Esophagus (tissue), 2 donors: ENCODE results near the gene CDA. TPM values are rescaled to one million over a fixed set of nuclear protein-coding genes. Genes with fewer than 3 reads are reported as not detected.
"Not testable (repeated sequence)": the region's sequence is repeated elsewhere in the genome, so short reads cannot be mapped to it uniquely, and the experiment has no call there.

Experiments
- H3K27ac ChIP-seq, 2 donors: one replicate each; pipeline ENCODE4 v1.5.1; 2013; ENCODE audit warnings: low read depth in 2 of 2, mild to moderate bottlenecking in 2 of 2, inconsistent platforms in 1 of 2, low read length in 1 of 2, moderate library complexity in 1 of 2
- H3K27me3 ChIP-seq, 2 donors: one replicate each; pipeline ENCODE4 v1.6.1; 2013; ENCODE audit warnings: low read length in 2 of 2, control low read depth in 1 of 2, mild to moderate bottlenecking in 1 of 2; ENCODE audit not compliant: insufficient read depth in 2 of 2, control insufficient read depth in 1 of 2
- H3K36me3 ChIP-seq, 2 donors: one replicate each; pipeline ENCODE4 v1.6.1; 2013; ENCODE audit warnings: low read length in 1 of 2; ENCODE audit not compliant: control insufficient read depth in 2 of 2, insufficient read depth in 2 of 2
- H3K4me1 ChIP-seq, 2 donors: one replicate each; pipeline ENCODE4 v1.6.1; 2013; ENCODE audit warnings: low read length in 1 of 2; ENCODE audit not compliant: control insufficient read depth in 2 of 2, insufficient read depth in 2 of 2
- H3K4me3 ChIP-seq, 2 donors: one replicate each; pipeline ENCODE4 v1.5.1; 2013; ENCODE audit warnings: low read length in 2 of 2, mild to moderate bottlenecking in 2 of 2, low read depth in 1 of 2, moderate library complexity in 1 of 2
- H3K9me3 ChIP-seq, 2 donors: one replicate each; pipeline ENCODE4 v1.6.1; 2013; ENCODE audit warnings: mild to moderate bottlenecking in 2 of 2, low read depth in 1 of 2, low read length in 1 of 2, moderate library complexity in 1 of 2; ENCODE audit not compliant: control insufficient read depth in 2 of 2, insufficient read depth in 1 of 2
- WGBS, 2 donors: extraction: QIAGEN DNeasy Blood & Tissue Kit; methylation state at CpG; one replicate each; pipeline ENCODE4 v1.1.7; 2013; 5-methylcytosine and 5-hydroxymethylcytosine counted together
- polyA plus RNA-seq, 2 donors: library from polyadenylated mRNA; stranded (reverse); fragments of 200-250 nt; gene quantifications; one replicate each; pipeline ENCODE4 v1.2.3, GENCODE V29; 2013
- donor health status: healthy with polysubstance abuse.
- donor health status: Bipolar disorder and iron deficiency.

Gene CDA
- polyA plus RNA-seq, 2 donors, result 107 to 110 TPM

DNA sequence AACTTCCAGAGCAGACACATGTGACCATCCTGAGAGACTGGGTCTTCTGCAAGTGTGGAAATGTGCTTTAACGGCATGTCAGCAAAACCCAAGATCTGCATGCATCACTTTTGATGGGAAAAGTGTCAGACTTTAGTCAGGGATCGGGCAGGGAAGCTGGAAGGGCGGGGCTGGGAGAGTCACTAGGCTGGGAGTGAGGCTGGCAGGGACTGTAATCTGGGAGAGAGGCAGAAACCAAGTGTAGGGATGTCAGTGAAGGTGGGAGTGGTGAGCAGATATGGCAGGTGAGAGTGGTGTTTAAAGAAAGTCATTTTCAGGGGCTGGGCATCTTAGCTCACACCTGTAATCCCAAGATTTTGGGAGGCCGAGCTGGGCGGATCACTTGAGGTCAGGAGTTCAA is 11.3 kb downstream of the CDA start:
- Histone ChIP-seq H3K36me3 (no peaks in the 10 kb centered on the region), H3K4me1 (no peaks in the 10 kb centered on the region), H3K27me3 (peaks cover 0 to 2% of the 10 kb centered on the region in 2 donors), H3K4me3 (no peak overlapping the region), H3K27ac (no peak overlapping the region), H3K9me3 (no peaks in the 10 kb centered on the region)
- WGBS, 2 donors, result 78 to 80% methylated on average over 5 of the region's 5 CpGs

DNA sequence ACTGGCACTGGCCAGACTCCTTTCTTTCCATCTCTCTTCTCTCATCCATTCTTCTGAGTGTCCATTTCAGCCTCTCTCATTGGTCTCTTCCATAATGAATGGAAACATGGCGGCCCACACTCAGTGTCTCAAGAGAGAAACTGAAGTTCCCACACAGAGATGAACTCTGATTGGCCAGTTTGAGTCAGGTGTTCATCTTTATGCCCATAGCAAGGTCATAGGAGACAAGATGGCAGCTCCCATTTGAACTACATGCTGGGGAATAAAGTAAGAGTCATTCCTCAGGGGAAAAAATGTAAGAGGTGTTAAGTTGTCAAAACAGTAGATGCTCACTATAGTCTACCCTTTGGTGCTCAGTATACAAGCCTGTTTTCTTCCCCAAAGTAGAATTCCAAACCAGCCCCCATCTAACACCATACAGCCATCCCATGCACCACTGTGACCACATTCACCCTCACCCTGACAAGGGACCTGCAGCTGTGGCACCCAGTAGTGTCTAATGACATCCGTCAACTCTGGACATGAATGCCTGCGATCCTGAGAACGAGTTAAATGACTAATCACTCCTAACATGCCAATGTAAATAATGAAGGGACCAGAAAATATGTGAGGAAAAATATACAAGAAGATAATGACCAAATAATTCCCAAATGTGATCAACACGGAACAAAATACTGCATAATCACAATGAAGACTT is 12.4 kb downstream of the CDA start:
- Histone ChIP-seq H3K36me3 (no peaks in the 10 kb centered on the region), H3K4me3 (no peak overlapping the region), H3K9me3 (no peaks in the 10 kb centered on the region), H3K4me1 (no peaks in the 10 kb centered on the region), H3K27me3 (no peaks in the 10 kb centered on the region), H3K27ac (no peak overlapping the region)
- 43 to 45% methylated on average over 5 of the region's 5 CpGs for WGBS, 2 donors

- H3K36me3 ChIP-seq, result no peaks in the 10 kb centered on the region
- WGBS, 2 donors, result 78 to 83% methylated on average over 4 of the region's 4 CpGs
Observed at GRCh38 chr1:20602851-20603450, 14.1 kb downstream of the CDA start.

GRCh38 chr1:20603504-20604464 is 14.9 kb downstream of the CDA start:
- WGBS, 2 donors, result 82 to 84% methylated on average over 9 of the region's 9 CpGs
- no peaks in the 10 kb centered on the region for H3K4me1 ChIP-seq
- H3K36me3 ChIP-seq, result no peaks in the 10 kb centered on the region
- H3K27me3 ChIP-seq, result no peaks in the 10 kb centered on the region
- no peak overlapping the region for H3K4me3 ChIP-seq
- H3K27ac ChIP-seq, result no peak overlapping the region
- no peaks in the 10 kb centered on the region for H3K9me3 ChIP-seq

More at GRCh38 chr1:20602851-20603450, 14.1 kb downstream of the CDA start:
- no peak overlapping the region for H3K27ac ChIP-seq
- H3K27me3 ChIP-seq, result no peaks in the 10 kb centered on the region
- no peak overlapping the region for H3K4me3 ChIP-seq
- H3K9me3 ChIP-seq, result no peaks in the 10 kb centered on the region
- no peaks in the 10 kb centered on the region for H3K4me1 ChIP-seq

- no peaks in the 10 kb centered on the region for H3K36me3 ChIP-seq
- no peaks in the 10 kb centered on the region for H3K9me3 ChIP-seq
- no peak overlapping the region for H3K4me3 ChIP-seq
- no peaks in the 10 kb centered on the region for H3K27me3 ChIP-seq
- WGBS, 2 donors, result 78 to 87% methylated on average over 7 of the region's 7 CpGs
- H3K27ac ChIP-seq, result peak overlapping the region in 1 of 2 donors; percentile 24
- H3K4me1 ChIP-seq, result no peaks in the 10 kb centered on the region
Observed at GRCh38 chr1:20604678-20605077, 15.8 kb downstream of the CDA start.

DNA sequence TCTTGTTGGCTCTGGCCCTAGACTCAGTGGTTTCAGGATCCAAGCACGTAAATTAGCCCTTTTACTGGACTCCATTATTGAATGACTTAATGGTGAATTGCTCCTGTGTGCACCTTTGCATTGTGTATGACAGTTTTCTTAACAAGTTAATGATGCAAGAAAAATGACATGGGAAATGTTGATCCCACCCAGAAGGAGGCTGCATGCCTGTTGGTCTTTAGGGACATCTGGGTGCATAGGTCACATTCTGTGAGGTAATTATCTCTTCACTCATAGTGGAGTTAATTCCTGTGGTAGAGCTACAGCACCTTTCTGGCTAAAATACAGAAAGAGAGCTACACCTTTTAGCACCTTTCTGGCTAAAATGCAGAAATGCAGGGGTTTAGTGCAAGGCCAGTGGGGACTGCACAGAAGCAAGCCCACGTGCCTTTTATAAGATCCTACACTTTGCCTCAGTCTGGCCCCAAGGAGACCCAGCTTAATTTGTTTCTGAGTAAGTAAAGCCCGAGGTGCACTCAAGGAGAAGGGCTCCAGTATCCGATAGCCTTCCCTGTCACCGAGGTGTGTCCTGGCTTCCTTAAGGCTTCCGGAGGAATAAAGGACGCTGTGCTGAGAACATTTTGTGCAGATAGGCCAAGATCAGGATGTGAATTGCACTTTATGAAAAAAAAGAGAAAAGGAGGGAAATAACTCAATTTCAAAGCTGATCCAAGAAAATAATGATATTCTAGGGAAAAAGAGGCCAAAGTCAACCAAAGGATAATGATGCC is 18.1 kb downstream of the CDA start:
- H3K27ac ChIP-seq, H3K9me3 ChIP-seq, H3K36me3 ChIP-seq, H3K4me1 ChIP-seq, H3K27me3 ChIP-seq, H3K4me3 ChIP-seq: not testable (repeated sequence)
- 79 to 80% methylated on average over 6 of the region's 7 CpGs for WGBS, 2 donors

DNA sequence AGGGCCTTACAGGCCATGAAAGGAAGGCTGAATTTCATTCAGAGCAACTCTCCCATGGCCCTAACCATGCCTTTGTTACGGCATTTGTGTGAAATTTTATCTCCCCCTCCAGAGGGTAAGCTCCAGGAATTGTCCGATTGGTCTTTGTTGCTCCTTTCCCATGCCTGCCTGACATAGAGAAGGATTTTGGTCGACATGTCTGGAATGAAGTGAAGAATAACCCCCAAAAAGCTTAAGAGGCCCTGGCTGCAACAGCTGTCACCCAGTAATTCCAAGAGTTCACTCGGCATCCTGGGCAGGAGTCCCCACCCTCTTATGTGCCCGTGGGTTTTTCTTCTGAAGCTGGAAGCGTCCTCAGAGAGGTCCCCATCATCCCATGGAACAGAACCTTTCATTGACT is 20.6 kb downstream of the CDA start:
- Histone ChIP-seq H3K27ac (no peak overlapping the region), H3K36me3 (no peaks in the 10 kb centered on the region), H3K4me1 (peaks cover 0 to 4% of the 10 kb centered on the region in 2 donors), H3K9me3 (no peaks in the 10 kb centered on the region), H3K4me3 (no peak overlapping the region), H3K27me3 (no peaks in the 10 kb centered on the region)
- 79 to 83% methylated on average over 6 of the region's 6 CpGs for WGBS, 2 donors

GRCh38 chr1:20610970-20611369 is 22.1 kb downstream of the CDA start:
- Histone ChIP-seq H3K9me3 (no peaks in the 10 kb centered on the region), H3K27ac (no peak overlapping the region), H3K4me3 (no peak overlapping the region), H3K36me3 (no peaks in the 10 kb centered on the region), H3K4me1 (peaks cover 0 to 4% of the 10 kb centered on the region in 2 donors), H3K27me3 (no peaks in the 10 kb centered on the region)
- WGBS, 2 donors, result 94% methylated on average over 2 of the region's 2 CpGs

DNA sequence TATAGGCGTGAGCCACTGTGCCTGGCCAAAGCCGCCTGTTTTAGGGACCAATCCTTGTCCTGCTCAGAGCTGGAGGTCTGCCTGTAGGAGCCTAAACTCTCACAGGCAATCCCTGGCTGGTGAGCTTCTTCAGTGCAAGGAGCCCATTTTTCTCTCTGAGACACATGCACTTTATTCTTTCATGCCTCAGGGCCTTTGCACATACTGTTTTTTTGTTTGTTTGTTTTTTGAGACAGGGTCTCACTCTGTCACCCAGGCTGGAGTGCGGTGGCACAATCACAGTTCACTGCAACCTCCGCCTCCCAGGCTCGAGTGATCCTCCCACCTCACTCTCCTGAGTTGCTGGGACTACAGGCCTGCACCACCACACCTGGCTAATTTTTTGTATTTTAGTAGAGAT is 22.8 kb downstream of the CDA start:
- Histone ChIP-seq H3K9me3 (no peaks in the 10 kb centered on the region), H3K27ac (peak overlapping the region in 1 of 2 donors; percentile 83), H3K4me1 (peaks cover 0 to 4% of the 10 kb centered on the region in 2 donors), H3K27me3 (no peaks in the 10 kb centered on the region), H3K36me3 (no peaks in the 10 kb centered on the region), H3K4me3 (no peak overlapping the region)
- 93 to 95% methylated on average over 5 of the region's 5 CpGs for WGBS, 2 donors
